ENCODE data around the gene TRIM28.

- TF ChIP-seq CTCF (IDR thresholded peaks at IDR 0.05) (no peak), POLR2A (IDR thresholded peaks at IDR 0.05) (no peak), POLR2AphosphoS5 (IDR thresholded peaks at IDR 0.05) (no peak)
Measured at GRCh38 chr19:58549664-58550361, 5.9 kb downstream of the TRIM28 start.
